HS-5 (cell line): Measurements from ENCODE around the gene RPH3AL.

ENCODE experiments used
- DNase-seq: peaks from one replicate; pipeline ENCODE4 v3.0.0-alpha.2; 2012; ENCODE audit warnings: low read depth

Gene RPH3AL

GRCh38 chr17:353213-353837, 718 bp upstream of the RPH3AL start:
- DNase-seq: no peak

- DNase-seq: no peak
These were observed 659 bp downstream of the RPH3AL start for GRCh38 chr17:351875-352420.

GRCh38 chr17:351449-351738, 1.2 kb downstream of the RPH3AL start:
- DNase-seq: no peak

- DNase-seq: no peak
These were observed 1.7 kb downstream of the RPH3AL start for GRCh38 chr17:350706-351448.

GRCh38 chr17:349666-350065, 2.9 kb downstream of the RPH3AL start:
- no peak for DNase-seq

- DNase-seq: no peak
These were observed 3.7 kb downstream of the RPH3AL start for GRCh38 chr17:348692-349425.

- DNase-seq: no peak
These were observed 4.6 kb downstream of the RPH3AL start for GRCh38 chr17:348012-348411.

- no peak for DNase-seq
These were observed 5.2 kb downstream of the RPH3AL start for GRCh38 chr17:347309-347899.

- DNase-seq: no peak
These were observed 6.4 kb downstream of the RPH3AL start for GRCh38 chr17:345992-346785.

- DNase-seq: no peak
These were observed 7.3 kb downstream of the RPH3AL start for GRCh38 chr17:345261-345660.

- DNase-seq: no peak
These were observed 8.5 kb downstream of the RPH3AL start for GRCh38 chr17:343875-344752.

GRCh38 chr17:343211-343610, 9.4 kb downstream of the RPH3AL start:
- no peak for DNase-seq

- DNase-seq: no peak
These were observed 12.5 kb downstream of the RPH3AL start for GRCh38 chr17:340074-340473.

- no peak for DNase-seq
These were observed 13.2 kb downstream of the RPH3AL start for GRCh38 chr17:339193-340061.

- no peak for DNase-seq
These were observed 14.0 kb downstream of the RPH3AL start for GRCh38 chr17:338442-339192.

GRCh38 chr17:337866-338265, 14.7 kb downstream of the RPH3AL start:
- DNase-seq: no peak

GRCh38 chr17:337453-337852, 15.2 kb downstream of the RPH3AL start:
- DNase-seq: no peak

- no peak for DNase-seq
These were observed 15.6 kb downstream of the RPH3AL start for GRCh38 chr17:337022-337420.
